Common myeloid progenitor, CD34-positive (primary cell): ENCODE measurements around the gene ZNF804B.

Source experiments
- CTCF ChIA-PET: fragments of 350-600 bp; sonication (Branson Sonifier 250); formaldehyde crosslinking; loops from one replicate; lab custom pipeline; 2021; ENCODE audit warnings: antibody characterized with exemption; lab: Charles Lee
- POLR2A ChIA-PET: fragments of 350-600 bp; sonication (Branson Sonifier 250); formaldehyde crosslinking; loops from one replicate; lab custom pipeline; 2021; ENCODE audit warnings: antibody characterized with exemption; lab: Charles Lee
- DNase-seq, 3 donors: peaks; one replicate each; pipeline versions ENCODE4 v3.0.0 to v3.0.0-alpha.2; 2013
- H3K27ac ChIP-seq, 2 experiments: 1 replicate in 1 of 2; 2 replicates in 1 of 2; pipeline ENCODE4 v1.7.0; 2013; ENCODE audit warnings: inconsistent platforms in 2 of 2, low read length in 2 of 2, mild to moderate bottlenecking in 2 of 2, low read depth in 1 of 2, moderate library complexity in 1 of 2; ENCODE audit not compliant: severe bottlenecking in 2 of 2, insufficient read depth in 1 of 2, poor library complexity in 1 of 2
- H3K27me3 ChIP-seq, 5 experiments: replicated peaks in 2 of 5; 1 replicate in 3 of 5; 2 replicates in 2 of 5; pipeline versions ENCODE4 v1.6.1 to v1.7.0; 2013; ENCODE audit warnings: low read length in 4 of 5, mild to moderate bottlenecking in 2 of 5, moderate library complexity in 2 of 5, inconsistent platforms in 1 of 5; ENCODE audit not compliant: insufficient read depth in 5 of 5, control insufficient read depth in 4 of 5
- H3K36me3 ChIP-seq, 4 experiments: 1 replicate in 2 of 4; 2 replicates in 2 of 4; pipeline versions ENCODE4 v1.6.1 to v1.7.0; 2013; ENCODE audit warnings: low read length in 3 of 4, control low read depth in 1 of 4, mild to moderate bottlenecking in 1 of 4; ENCODE audit not compliant: control insufficient read depth in 4 of 4, insufficient read depth in 4 of 4
- H3K4me1 ChIP-seq, 4 experiments: 1 replicate in 3 of 4; 2 replicates in 1 of 4; pipeline versions ENCODE4 v1.6.1 to v1.7.1; 2013; ENCODE audit warnings: low read length in 3 of 4, mild to moderate bottlenecking in 3 of 4, control low read depth in 1 of 4, inconsistent platforms in 1 of 4, moderate library complexity in 1 of 4; ENCODE audit not compliant: control insufficient read depth in 4 of 4, insufficient read depth in 4 of 4; ENCODE audit errors: control extremely low read depth in 1 of 4
- H3K4me3 ChIP-seq, 7 experiments: 1 replicate in 4 of 7; 2 replicates in 3 of 7; pipeline versions ENCODE4 v1.5.1 to v1.7.0; 2013; ENCODE audit warnings: mild to moderate bottlenecking in 7 of 7, low read length in 6 of 7, moderate library complexity in 6 of 7, inconsistent platforms in 2 of 7, low read depth in 2 of 7, control low read depth in 1 of 7; ENCODE audit not compliant: insufficient read depth in 4 of 7, control insufficient read depth in 1 of 7; ENCODE audit errors: extremely low read depth in 1 of 7
- H3K9me3 ChIP-seq, 5 experiments: 1 replicate in 4 of 5; 2 replicates in 1 of 5; pipeline versions ENCODE4 v1.6.1 to v1.7.1; 2013; ENCODE audit warnings: low read length in 4 of 5, mild to moderate bottlenecking in 2 of 5, inconsistent platforms in 1 of 5, low read depth in 1 of 5, moderate library complexity in 1 of 5; ENCODE audit not compliant: control insufficient read depth in 4 of 5, insufficient read depth in 2 of 5; ENCODE audit errors: control extremely low read depth in 1 of 5
- WGBS: methylation state at CpG from one replicate; pipeline ENCODE4 v1.1.5; 2013; ENCODE audit not compliant: insufficient coverage; 5-methylcytosine and 5-hydroxymethylcytosine counted together

The ZNF804B gene

GRCh38 chr7:89332026-89332425 is 572.5 kb downstream of the ZNF804B start:
- WGBS: no CpG with 5 or more reads among the region's 1 CpG
- no peak overlapping the region for H3K27ac ChIP-seq
- H3K9me3 ChIP-seq: no peaks in the 10 kb centered on the region
- no peak for DNase-seq
- CTCF ChIA-PET: interaction anchor here (0.7 kb wide), 1 partner anchor 13 kb away, joined by 3 read pairs; no protein-coding TSS in a partner anchor
- H3K36me3 ChIP-seq: no peaks in the 10 kb centered on the region
- H3K4me1 ChIP-seq: no peaks in the 10 kb centered on the region
- no peak overlapping the region for H3K4me3 ChIP-seq
- POLR2A ChIA-PET: no interaction called here
- no peaks in the 10 kb centered on the region for H3K27me3 ChIP-seq

GRCh38 chr7:89334797-89335196 is 575.3 kb downstream of the ZNF804B start:
- CTCF ChIA-PET: no interaction called here

DNA sequence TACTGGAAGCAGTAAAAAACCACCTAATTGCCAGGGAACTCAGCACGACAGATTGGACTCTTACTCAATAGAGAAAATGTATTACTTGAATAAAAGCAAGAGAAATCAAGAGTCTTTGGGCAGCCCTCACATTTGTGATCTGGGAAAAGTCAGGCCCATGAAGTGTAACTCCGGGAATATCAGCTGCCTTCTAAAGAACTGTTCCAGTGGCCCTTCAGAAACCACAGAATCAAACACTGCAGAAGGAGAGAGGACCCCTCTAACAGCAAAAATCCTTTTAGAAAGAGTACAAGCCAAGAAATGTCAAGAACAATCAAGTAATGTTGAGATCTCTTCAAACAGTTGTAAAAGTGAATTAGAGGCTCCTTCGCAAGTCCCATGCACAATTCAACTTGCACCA is 576.0 kb downstream of the ZNF804B start:
- Histone ChIP-seq H3K4me1 (no peaks in the 10 kb centered on the region), H3K27me3 (no peaks in the 10 kb centered on the region), H3K4me3 (no peak overlapping the region), H3K36me3 (no peaks in the 10 kb centered on the region), H3K27ac (no peak overlapping the region), H3K9me3 (no peaks in the 10 kb centered on the region)
- CTCF ChIA-PET: no interaction called here
- DNase-seq: no peak
- WGBS: 94% methylated on average over 2 of the region's 3 CpGs
- POLR2A ChIA-PET: no interaction called here

More at GRCh38 chr7:89334797-89335196, 575.3 kb downstream of the ZNF804B start:
- Histone ChIP-seq H3K36me3 (no peaks in the 10 kb centered on the region), H3K4me3 (no peak overlapping the region), H3K27ac (no peak overlapping the region), H3K4me1 (no peaks in the 10 kb centered on the region), H3K27me3 (no peaks in the 10 kb centered on the region), H3K9me3 (no peaks in the 10 kb centered on the region)
- DNase-seq: peak; percentile 18 to 68 (median 64)
- POLR2A ChIA-PET: no interaction called here
- WGBS: no CpG with 5 or more reads among the region's 1 CpG

DNA sequence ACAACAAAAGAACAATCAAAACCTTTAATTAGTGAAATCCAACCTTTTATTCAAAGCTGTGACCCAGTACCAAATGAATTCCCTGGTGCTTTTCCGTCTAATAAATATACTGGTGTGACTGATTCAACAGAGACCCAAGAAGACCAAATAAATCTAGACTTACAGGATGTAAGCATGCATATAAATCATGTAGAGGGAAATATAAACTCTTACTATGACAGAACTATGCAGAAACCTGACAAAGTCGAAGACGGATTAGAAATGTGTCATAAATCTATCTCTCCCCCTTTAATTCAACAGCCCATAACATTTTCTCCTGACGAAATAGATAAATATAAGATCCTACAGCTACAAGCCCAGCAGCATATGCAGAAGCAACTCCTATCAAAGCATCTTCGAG is 576.6 kb downstream of the ZNF804B start:
- CTCF ChIA-PET: no interaction called here

DNA sequence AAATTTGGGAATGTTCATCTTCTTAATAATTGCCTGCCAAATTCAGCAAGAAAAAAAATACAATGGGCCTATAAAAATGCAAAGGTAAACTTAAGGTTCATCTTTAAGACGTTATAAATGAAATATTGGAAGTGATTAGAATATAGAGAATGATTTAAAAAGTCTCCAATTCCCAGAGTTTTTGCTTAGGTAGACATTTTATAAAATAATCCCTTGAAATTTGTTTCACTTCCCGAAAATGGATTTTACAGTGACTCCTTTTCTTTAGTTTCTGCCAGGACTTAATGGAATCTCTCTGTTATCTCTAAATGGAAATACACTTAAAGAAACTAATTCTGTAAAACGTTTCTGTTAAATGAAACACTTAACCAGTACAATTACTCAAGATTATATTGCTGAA is 580.2 kb downstream of the ZNF804B start:
- DNase-seq: no peak
- H3K27ac ChIP-seq: no peak overlapping the region
- no peaks in the 10 kb centered on the region for H3K36me3 ChIP-seq
- ChIA-PET CTCF (no interaction called here), POLR2A (no interaction called here)
- 70% methylated on average over 2 of the region's 3 CpGs for WGBS
- no peaks in the 10 kb centered on the region for H3K9me3 ChIP-seq
- no peaks in the 10 kb centered on the region for H3K4me1 ChIP-seq
- H3K27me3 ChIP-seq: no peaks in the 10 kb centered on the region
- no peak overlapping the region for H3K4me3 ChIP-seq

More for the DNA sequence above, 576.6 kb downstream of the ZNF804B start:
- Histone ChIP-seq H3K4me1 (no peaks in the 10 kb centered on the region), H3K4me3 (no peak overlapping the region), H3K36me3 (no peaks in the 10 kb centered on the region), H3K9me3 (no peaks in the 10 kb centered on the region), H3K27me3 (no peaks in the 10 kb centered on the region), H3K27ac (no peak overlapping the region)
- WGBS: 95% methylated on average over 3 of the region's 5 CpGs
- no peak for DNase-seq
- POLR2A ChIA-PET: no interaction called here

- POLR2A ChIA-PET: no interaction called here
- H3K9me3 ChIP-seq: no peaks in the 10 kb centered on the region
- 80% methylated on average over 1 of the region's 1 CpG for whole genome bisulfite sequencing
- CTCF ChIA-PET: no interaction called here
- H3K27ac ChIP-seq: no peak overlapping the region
- DNase-seq: no peak
- H3K4me1 ChIP-seq: no peaks in the 10 kb centered on the region
- H3K27me3 ChIP-seq: no peaks in the 10 kb centered on the region
- H3K36me3 ChIP-seq: no peaks in the 10 kb centered on the region
- H3K4me3 ChIP-seq: no peak overlapping the region
Measured at GRCh38 chr7:89357121-89357520, 597.6 kb downstream of the ZNF804B start.

DNA sequence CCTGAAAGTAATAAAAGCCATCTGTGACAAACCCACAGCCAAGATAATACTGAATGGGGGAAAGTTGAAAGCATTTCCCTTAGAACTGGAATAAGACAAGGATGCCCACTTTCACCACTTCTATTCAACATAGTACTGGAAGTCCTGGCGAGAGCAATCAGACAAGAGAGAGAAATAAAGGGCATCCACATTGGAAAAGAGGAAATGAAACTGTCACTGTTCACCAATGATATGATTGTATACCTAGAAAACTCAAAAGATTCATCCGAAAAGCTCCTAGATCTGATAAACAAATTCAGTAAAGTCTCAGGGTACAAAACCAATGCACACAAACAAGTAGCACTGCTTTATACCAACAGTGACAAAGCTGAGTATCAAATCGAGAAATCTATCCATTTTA is 617.7 kb downstream of the ZNF804B start:
- 93% methylated on average over 3 of the region's 3 CpGs for WGBS
- Histone ChIP-seq H3K27ac (no peak overlapping the region), H3K36me3 (no peaks in the 10 kb centered on the region), H3K4me3 (no peak overlapping the region), H3K9me3 (no peaks in the 10 kb centered on the region), H3K27me3 (no peaks in the 10 kb centered on the region), H3K4me1 (no peaks in the 10 kb centered on the region)
- no peak for DNase-seq
- CTCF ChIA-PET: no interaction called here
- POLR2A ChIA-PET: no interaction called here
